MM.1S (cell line): ENCODE measurements around the gene QRFPR.
"Not testable (repeated sequence)": the region's sequence is repeated elsewhere in the genome, so short reads cannot be mapped to it uniquely, and the experiment has no call there.

Source experiments
- DNase-seq: peaks from one replicate; pipeline ENCODE4 v3.0.0-alpha.2; 2015
- H2AFZ ChIP-seq: fragments of 300-600 bp; sonication (generic); 2 replicates; pipeline ENCODE4 v1.6.0; 2016; ENCODE audit warnings: antibody characterized with exemption, low read length
- H3F3A ChIP-seq: fragments of 300-600 bp; sonication (generic); 2 replicates; pipeline ENCODE4 v1.6.1; 2016; ENCODE audit warnings: mild to moderate bottlenecking, antibody characterized with exemption, low read length, moderate library complexity, mixed read lengths; ENCODE audit not compliant: insufficient read depth
- H3K27ac ChIP-seq: fragments of 300-600 bp; sonication (generic); 2 replicates; pipeline ENCODE4 v1.5.1; 2016; ENCODE audit warnings: mild to moderate bottlenecking, low read length
- H3K27me3 ChIP-seq: fragments of 300-600 bp; sonication (generic); replicated peaks from 2 replicates; pipeline ENCODE4 v1.6.0; 2016; ENCODE audit warnings: low read length; ENCODE audit not compliant: insufficient read depth
- H3K36me3 ChIP-seq: fragments of 300-600 bp; sonication (generic); replicated peaks from 2 replicates; pipeline ENCODE4 v1.6.1; 2016; ENCODE audit warnings: mild to moderate bottlenecking, low read length, mixed read lengths; ENCODE audit not compliant: insufficient read depth
- H3K4me1 ChIP-seq: fragments of 300-600 bp; sonication (generic); 2 replicates; pipeline ENCODE4 v1.6.1; 2016; ENCODE audit warnings: low read length, mixed read lengths
- H3K4me2 ChIP-seq: fragments of 300-600 bp; sonication (generic); 2 replicates; pipeline ENCODE4 v1.6.0; 2016; ENCODE audit warnings: low read depth, low read length
- H3K4me3 ChIP-seq: fragments of 300-600 bp; sonication (generic); 2 replicates; pipeline ENCODE4 v1.5.1; 2016; ENCODE audit warnings: low read length, mixed read lengths
- H3K79me2 ChIP-seq: fragments of 300-600 bp; sonication (generic); 2 replicates; pipeline ENCODE4 v1.6.1; 2016; ENCODE audit warnings: mixed run types, low read length, mixed read lengths
- H3K9ac ChIP-seq: fragments of 300-600 bp; sonication (generic); 2 replicates; pipeline ENCODE4 v1.6.1; 2016; ENCODE audit warnings: low read length, mixed read lengths
- H3K9me2 ChIP-seq: fragments of 300-600 bp; sonication (generic); replicated peaks from 2 replicates; pipeline ENCODE4 v1.6.1; 2016; ENCODE audit warnings: mild to moderate bottlenecking, low read length, mixed read lengths; ENCODE audit not compliant: insufficient read depth
- H3K9me3 ChIP-seq: fragments of 300-600 bp; sonication (generic); replicated peaks from 2 replicates; pipeline ENCODE4 v1.6.1; 2016; ENCODE audit warnings: mild to moderate bottlenecking, low read length, mixed read lengths; ENCODE audit not compliant: insufficient read depth
- H4K20me1 ChIP-seq: fragments of 300-600 bp; sonication (generic); 2 replicates; pipeline ENCODE4 v1.6.1; 2016; ENCODE audit warnings: mild to moderate bottlenecking, low read length, moderate library complexity, mixed read lengths; ENCODE audit not compliant: insufficient read depth
- CTCF ChIP-seq: fragments of 300-600 bp; sonication (generic); IDR thresholded peaks from 2 replicates; pipeline ENCODE4 v1.5.1; 2016; ENCODE audit warnings: antibody characterized with exemption, low read length, mixed read lengths
- EZH2 ChIP-seq: fragments of 300-600 bp; sonication (generic); optimal IDR thresholded peaks from 2 replicates; pipeline ENCODE3; 2017; ENCODE audit warnings: low read depth, mild to moderate bottlenecking, antibody characterized with exemption, low read length, mixed read lengths
- EZH2phosphoT487 ChIP-seq: fragments of 300-600 bp; sonication (generic); IDR thresholded peaks from 2 replicates; pipeline ENCODE4 v1.6.1; 2018; ENCODE audit warnings: antibody characterized with exemption, low read length

Gene QRFPR

GRCh38 chr4:121411151-121411744, 30.4 kb upstream of the QRFPR start:
- Histone ChIP-seq H3K27me3 (no peaks in the 10 kb centered on the region), H3K9me2 (no peaks in the 10 kb centered on the region), H4K20me1 (no peaks in the 10 kb centered on the region), H3K4me2 (no peak overlapping the region), H3K4me1 (no peaks in the 10 kb centered on the region), H3K9ac (no peak overlapping the region), H3F3A (no peaks in the 10 kb centered on the region), H2AFZ (no peak overlapping the region), H3K9me3 (no peaks in the 10 kb centered on the region), H3K4me3 (no peak overlapping the region), H3K79me2 (no peaks in the 10 kb centered on the region), H3K27ac (no peak overlapping the region), H3K36me3 (no peaks in the 10 kb centered on the region)
- no peak for DNase-seq
- TF ChIP-seq CTCF (no peak), EZH2 (no peak), EZH2phosphoT487 (no peak)

GRCh38 chr4:121408567-121408966, 27.7 kb upstream of the QRFPR start:
- DNase-seq = peak; percentile 55
- H3F3A ChIP-seq, H4K20me1 ChIP-seq, H3K4me1 ChIP-seq, H3K79me2 ChIP-seq, H3K36me3 ChIP-seq, H3K9me3 ChIP-seq, H2AFZ ChIP-seq, H3K9me2 ChIP-seq, H3K4me2 ChIP-seq, H3K9ac ChIP-seq, H3K4me3 ChIP-seq, H3K27ac ChIP-seq, H3K27me3 ChIP-seq: not testable (repeated sequence)

GRCh38 chr4:121400632-121401031, 19.8 kb upstream of the QRFPR start:
- no peaks in the 10 kb centered on the region for H3K27me3 ChIP-seq

More at GRCh38 chr4:121400632-121401031, 19.8 kb upstream of the QRFPR start:
- no peak overlapping the region for H3K4me2 ChIP-seq
- no peak overlapping the region for H3K9ac ChIP-seq
- no peak for DNase-seq
- H2AFZ ChIP-seq = no peak overlapping the region
- H3K79me2 ChIP-seq = no peaks in the 10 kb centered on the region
- H3K36me3 ChIP-seq = no peaks in the 10 kb centered on the region
- H3K9me3 ChIP-seq = no peaks in the 10 kb centered on the region
- no peaks in the 10 kb centered on the region for H3F3A ChIP-seq
- no peak overlapping the region for H3K27ac ChIP-seq
- H3K4me1 ChIP-seq = no peaks in the 10 kb centered on the region
- TF ChIP-seq EZH2phosphoT487 (no peak), EZH2 (no peak), CTCF (no peak)
- H3K9me2 ChIP-seq = no peaks in the 10 kb centered on the region
- no peak overlapping the region for H3K4me3 ChIP-seq
- H4K20me1 ChIP-seq = no peaks in the 10 kb centered on the region
